A549 (cell line): Measurements from ENCODE around the gene TTC3. TPM values are rescaled to one million over a fixed set of nuclear protein-coding genes. Genes with fewer than 3 reads are reported as not detected.
A peak's percentile ranks its signal among the peaks of the same experiment; 100 is the strongest.

Source experiments
- ATAC-seq, 2 experiments: fragments of 200-7000 bp in 1 of 2; fragments of >200 bp in 1 of 2; cut with Nextera tagmentation in 1 of 2; cut with Tn5 transposase in 1 of 2; 3 replicates each; pipeline versions ENCODE4 v1.8.0 to v1.9.1; 2018 to 2020; ENCODE audit warnings: mild to moderate bottlenecking in 1 of 2, moderate library complexity in 1 of 2
- CTCF ChIA-PET: fragments of 300-600 bp; sonication (Branson Sonifier 250); formaldehyde crosslinking; extraction: SDS; loops from one replicate; lab custom pipeline; 2021; ENCODE audit warnings: antibody characterized with exemption, inconsistent platforms; lab: Yijun Ruan, JAX
- POLR2A ChIA-PET: fragments of 350-600 bp; formaldehyde crosslinking; extraction: SDS; loops from one replicate; lab custom pipeline; 2021; ENCODE audit warnings: antibody characterized with exemption, inconsistent platforms; lab: Yijun Ruan, JAX
- DNase-seq, 2 experiments: peaks; one replicate each; pipeline versions ENCODE4 v3.0.0 to v3.0.0-alpha.2; 2011 to 2016; ENCODE audit warnings: low read depth in 1 of 2, low spot score in 1 of 2
- FAIRE-seq: peaks from 2 replicates; lab custom pipeline; 2011; peaks lifted over from hg19 to GRCh38; lab: Jason Lieb, UNC
- H3K27ac ChIP-seq, 2 experiments: fragments of >200 bp; sonication (Bioruptor Twin); formaldehyde crosslinking; 3 replicates each; pipeline ENCODE4 v1.5.1; 2016 to 2017
- H3K4me1 ChIP-seq: fragments of >200 bp; sonication (Bioruptor Twin); formaldehyde crosslinking; 3 replicates; pipeline ENCODE4 v1.6.1; 2016
- H3K4me2 ChIP-seq: fragments of >200 bp; sonication (Bioruptor Twin); formaldehyde crosslinking; 3 replicates; pipeline ENCODE4 v1.6.1; 2016
- H3K4me3 ChIP-seq: fragments of >200 bp; sonication (Bioruptor Twin); formaldehyde crosslinking; 3 replicates; pipeline ENCODE4 v1.5.1; 2016
- H3K9me3 ChIP-seq: fragments of >200 bp; sonication (Bioruptor Twin); formaldehyde crosslinking; 3 replicates; pipeline ENCODE4 v1.6.1; 2016
- BHLHE40 ChIP-seq: IDR thresholded peaks from 2 replicates; pipeline ENCODE4 v1.6.1; 2012; ENCODE audit warnings: low read depth, low read length, inconsistent platforms
- CHD2 ChIP-seq: fragments of 150-350 bp; IDR thresholded peaks from 2 replicates; pipeline ENCODE4 v1.6.1; 2014; ENCODE audit warnings: low read length; ENCODE audit not compliant: partially characterized antibody
- EHF ChIP-seq: fragments of 250-450 bp; sonication (Bioruptor Pico); IDR thresholded peaks from 2 replicates; pipeline ENCODE4 v1.5.0; 2020; ENCODE audit warnings: mild to moderate bottlenecking
- FOSB ChIP-seq: fragments of 250-450 bp; sonication (Bioruptor Pico); IDR thresholded peaks from 2 replicates; pipeline ENCODE4 v1.5.0; 2020; ENCODE audit warnings: mild to moderate bottlenecking, moderate library complexity
- HOXB5 ChIP-seq: fragments of 250-450 bp; sonication (Bioruptor Pico); IDR thresholded peaks from 2 replicates; pipeline ENCODE4 v1.5.0; 2020; ENCODE audit warnings: mild to moderate bottlenecking, moderate library complexity
- JUN ChIP-seq, 2 experiments: fragments of >200 bp; sonication (Bioruptor Twin); formaldehyde crosslinking; IDR thresholded peaks; 2 replicates in 1 of 2; 3 replicates in 1 of 2; pipeline ENCODE4 v1.6.1; 2016 to 2017
- KDM1A ChIP-seq: fragments of 200-600 bp; sonication (generic); IDR thresholded peaks from 2 replicates; pipeline ENCODE4 v1.6.1; 2016; ENCODE audit warnings: low read depth, mild to moderate bottlenecking
- POLR2A ChIP-seq: IDR thresholded peaks from 2 replicates; pipeline ENCODE4 v1.6.1; 2012; ENCODE audit warnings: mild to moderate bottlenecking, low read length
- RAD21 ChIP-seq, 2 experiments: fragments of >200 bp in 1 of 2; sonication (Bioruptor Twin) in 1 of 2; formaldehyde crosslinking in 1 of 2; IDR thresholded peaks in 1 of 2; conservative IDR thresholded peaks in 1 of 2; 2 replicates in 1 of 2; 3 replicates in 1 of 2; pipeline ENCODE4 v1.6.1; 2012 to 2018; ENCODE audit warnings: inconsistent platforms in 1 of 2
- RCOR1 ChIP-seq: fragments of 150-350 bp; IDR thresholded peaks from 2 replicates; pipeline ENCODE4 v1.6.1; 2014; ENCODE audit warnings: antibody characterized with exemption, low read length, low read depth
- WGBS: methylation state at CpG from one replicate; pipeline ENCODE4 v1.1.6; 2017; ENCODE audit errors: missing lambda C conversion rate; 5-methylcytosine and 5-hydroxymethylcytosine counted together
- polyA minus RNA-seq: library from RNA; depleted of rRNA, polyadenylated mRNA; stranded (reverse); fragments of >200 nt; gene quantifications from 2 replicates; pipeline ENCODE4 v1.2.3, GENCODE V29; 2011; rRNA and poly(A)+ RNA removed
- polyA plus RNA-seq, 4 experiments: library from polyadenylated mRNA; depleted of rRNA in 3 of 4; stranded (reverse); fragments of >200 nt; fragmentation: RNase III in 1 of 4; extraction: RNeasy Plus Mini Kit Qiagen cat#74134 plus additional on column Dnase treatment in 1 of 4; gene quantifications; 2 replicates in 3 of 4; 3 replicates in 1 of 4; pipeline ENCODE4 v1.2.3, GENCODE V29; 2011 to 2017
- TF ChIP-seq, protein P1 (sequence below): fragments of 200-600 bp; sonication (generic); IDR thresholded peaks from 2 replicates; pipeline ENCODE4 v1.6.1; 2016; ENCODE audit warnings: antibody characterized with exemption, mild to moderate bottlenecking, moderate library complexity
- TF ChIP-seq, protein P2 (sequence below): fragments of 450-650 bp; IDR thresholded peaks from 2 replicates; pipeline ENCODE4 v1.6.1; 2014; ENCODE audit warnings: antibody characterized with exemption
- TF ChIP-seq, protein P3 (sequence below): IDR thresholded peaks from 2 replicates; pipeline ENCODE4 v1.6.1; 2012
- TF ChIP-seq, protein P4 (sequence below): fragments of >200 bp; sonication (Bioruptor Twin); formaldehyde crosslinking; IDR thresholded peaks from 3 replicates; pipeline ENCODE4 v1.6.1; 2016
- TF ChIP-seq, protein P5 (sequence below): fragments of 250-450 bp; sonication (Bioruptor Pico); IDR thresholded peaks from 2 replicates; pipeline ENCODE4 v1.5.0; 2020; ENCODE audit warnings: low read depth, mild to moderate bottlenecking, moderate library complexity
- TF ChIP-seq, protein P6 (sequence below): IDR thresholded peaks from 2 replicates; pipeline ENCODE4 v1.6.1; 2012; ENCODE audit warnings: low read depth, borderline replicate concordance

Gene TTC3, protein sequence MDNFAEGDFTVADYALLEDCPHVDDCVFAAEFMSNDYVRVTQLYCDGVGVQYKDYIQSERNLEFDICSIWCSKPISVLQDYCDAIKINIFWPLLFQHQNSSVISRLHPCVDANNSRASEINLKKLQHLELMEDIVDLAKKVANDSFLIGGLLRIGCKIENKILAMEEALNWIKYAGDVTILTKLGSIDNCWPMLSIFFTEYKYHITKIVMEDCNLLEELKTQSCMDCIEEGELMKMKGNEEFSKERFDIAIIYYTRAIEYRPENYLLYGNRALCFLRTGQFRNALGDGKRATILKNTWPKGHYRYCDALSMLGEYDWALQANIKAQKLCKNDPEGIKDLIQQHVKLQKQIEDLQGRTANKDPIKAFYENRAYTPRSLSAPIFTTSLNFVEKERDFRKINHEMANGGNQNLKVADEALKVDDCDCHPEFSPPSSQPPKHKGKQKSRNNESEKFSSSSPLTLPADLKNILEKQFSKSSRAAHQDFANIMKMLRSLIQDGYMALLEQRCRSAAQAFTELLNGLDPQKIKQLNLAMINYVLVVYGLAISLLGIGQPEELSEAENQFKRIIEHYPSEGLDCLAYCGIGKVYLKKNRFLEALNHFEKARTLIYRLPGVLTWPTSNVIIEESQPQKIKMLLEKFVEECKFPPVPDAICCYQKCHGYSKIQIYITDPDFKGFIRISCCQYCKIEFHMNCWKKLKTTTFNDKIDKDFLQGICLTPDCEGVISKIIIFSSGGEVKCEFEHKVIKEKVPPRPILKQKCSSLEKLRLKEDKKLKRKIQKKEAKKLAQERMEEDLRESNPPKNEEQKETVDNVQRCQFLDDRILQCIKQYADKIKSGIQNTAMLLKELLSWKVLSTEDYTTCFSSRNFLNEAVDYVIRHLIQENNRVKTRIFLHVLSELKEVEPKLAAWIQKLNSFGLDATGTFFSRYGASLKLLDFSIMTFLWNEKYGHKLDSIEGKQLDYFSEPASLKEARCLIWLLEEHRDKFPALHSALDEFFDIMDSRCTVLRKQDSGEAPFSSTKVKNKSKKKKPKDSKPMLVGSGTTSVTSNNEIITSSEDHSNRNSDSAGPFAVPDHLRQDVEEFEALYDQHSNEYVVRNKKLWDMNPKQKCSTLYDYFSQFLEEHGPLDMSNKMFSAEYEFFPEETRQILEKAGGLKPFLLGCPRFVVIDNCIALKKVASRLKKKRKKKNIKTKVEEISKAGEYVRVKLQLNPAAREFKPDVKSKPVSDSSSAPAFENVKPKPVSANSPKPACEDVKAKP (N-terminal part only)
- polyA plus RNA-seq (2011; rRNA removed) (56.1 and 62.2 TPM in 2 replicates), polyA plus RNA-seq (2017; fragmentation: RNase III; extraction: RNeasy Plus Mini Kit Qiagen cat#74134 plus additional on column Dnase treatment) (34.0 to 36.3 TPM (median 34.2 TPM) in 3 replicates), polyA minus RNA-seq (52.9 and 54.2 TPM in 2 replicates)
- 20.0 and 23.1 TPM in 2 replicates for polyA plus RNA-seq (2012; cell fraction: cytosol; rRNA removed)
- 28.9 and 32.4 TPM in 2 replicates for polyA plus RNA-seq (2012; cell fraction: nucleus; rRNA removed)

DNA sequence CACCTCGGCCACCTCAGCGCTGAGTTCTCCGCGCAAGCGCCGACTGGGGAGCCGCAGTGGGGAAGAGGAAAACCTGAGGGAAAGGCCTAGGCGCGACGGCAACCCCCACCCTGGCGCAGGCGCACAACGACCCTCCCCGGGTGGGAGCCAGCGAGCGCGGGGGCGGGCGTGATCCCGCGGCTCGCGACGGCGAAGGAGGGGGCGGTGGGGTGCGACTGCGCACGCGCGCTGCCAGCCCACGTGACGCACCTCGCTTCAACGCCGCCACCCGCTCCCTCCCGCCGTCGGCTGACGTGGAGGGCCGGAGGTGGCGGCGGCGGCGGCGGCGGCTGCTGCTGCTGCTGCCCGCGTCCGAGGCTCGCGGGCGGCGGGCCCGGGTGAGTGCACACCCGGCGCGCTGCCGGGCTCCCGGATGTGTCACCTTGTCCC, at the start of gene TTC3, which contains the start of gene PIGP:
Gene TTC3, plus strand, starts transcription at position 267 of the 429 bp plus-strand sequence. CDS start 14,004 bp downstream, outside the sequence.
Gene PIGP, minus strand, starts transcription at position 84 of the 429 bp plus-strand sequence. CDS start 556 bp downstream, outside the sequence.
- ChIA-PET CTCF (no interaction called here), POLR2A (interaction anchor here (1.0 to 1.3 kb wide), 2 partner anchors 13 to 83 kb away, joined by 3 to 5 read pairs; no protein-coding TSS in a partner anchor)
- Histone ChIP-seq H3K4me2 (peak within 1 kb of the TSS; percentile 99), H3K9me3 (no peaks in the 10 kb centered on the region), H3K27ac (peak within 1 kb of the TSS; percentile 95 to 99), H3K4me1 (peaks cover 8% of the 10 kb centered on the region; the same call in 2 of the 3 replicates), H3K4me3 (peak within 1 kb of the TSS; percentile 79)
- peak; percentile 86 to 88 for ATAC-seq
- FAIRE-seq = no peak
- peak; percentile 67 to 95 for DNase-seq
- WGBS = no CpG with 5 or more reads among the region's 61 CpGs
- no peak for TF ChIP-seq FOSB (CRISPR knock-in tag)
- TF ChIP-seq CHD2 = peak; percentile 70
- no peak for TF ChIP-seq KDM1A
- TF ChIP-seq, protein P1, sequence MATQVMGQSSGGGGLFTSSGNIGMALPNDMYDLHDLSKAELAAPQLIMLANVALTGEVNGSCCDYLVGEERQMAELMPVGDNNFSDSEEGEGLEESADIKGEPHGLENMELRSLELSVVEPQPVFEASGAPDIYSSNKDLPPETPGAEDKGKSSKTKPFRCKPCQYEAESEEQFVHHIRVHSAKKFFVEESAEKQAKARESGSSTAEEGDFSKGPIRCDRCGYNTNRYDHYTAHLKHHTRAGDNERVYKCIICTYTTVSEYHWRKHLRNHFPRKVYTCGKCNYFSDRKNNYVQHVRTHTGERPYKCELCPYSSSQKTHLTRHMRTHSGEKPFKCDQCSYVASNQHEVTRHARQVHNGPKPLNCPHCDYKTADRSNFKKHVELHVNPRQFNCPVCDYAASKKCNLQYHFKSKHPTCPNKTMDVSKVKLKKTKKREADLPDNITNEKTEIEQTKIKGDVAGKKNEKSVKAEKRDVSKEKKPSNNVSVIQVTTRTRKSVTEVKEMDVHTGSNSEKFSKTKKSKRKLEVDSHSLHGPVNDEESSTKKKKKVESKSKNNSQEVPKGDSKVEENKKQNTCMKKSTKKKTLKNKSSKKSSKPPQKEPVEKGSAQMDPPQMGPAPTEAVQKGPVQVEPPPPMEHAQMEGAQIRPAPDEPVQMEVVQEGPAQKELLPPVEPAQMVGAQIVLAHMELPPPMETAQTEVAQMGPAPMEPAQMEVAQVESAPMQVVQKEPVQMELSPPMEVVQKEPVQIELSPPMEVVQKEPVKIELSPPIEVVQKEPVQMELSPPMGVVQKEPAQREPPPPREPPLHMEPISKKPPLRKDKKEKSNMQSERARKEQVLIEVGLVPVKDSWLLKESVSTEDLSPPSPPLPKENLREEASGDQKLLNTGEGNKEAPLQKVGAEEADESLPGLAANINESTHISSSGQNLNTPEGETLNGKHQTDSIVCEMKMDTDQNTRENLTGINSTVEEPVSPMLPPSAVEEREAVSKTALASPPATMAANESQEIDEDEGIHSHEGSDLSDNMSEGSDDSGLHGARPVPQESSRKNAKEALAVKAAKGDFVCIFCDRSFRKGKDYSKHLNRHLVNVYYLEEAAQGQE = peak; percentile 62
- no peak for TF ChIP-seq RCOR1
- no peak for TF ChIP-seq RAD21 (conservative IDR thresholded peaks at IDR 0.05 in 1 of 2, IDR thresholded peaks at IDR 0.05 in 1 of 2)
- TF ChIP-seq, protein P2, sequence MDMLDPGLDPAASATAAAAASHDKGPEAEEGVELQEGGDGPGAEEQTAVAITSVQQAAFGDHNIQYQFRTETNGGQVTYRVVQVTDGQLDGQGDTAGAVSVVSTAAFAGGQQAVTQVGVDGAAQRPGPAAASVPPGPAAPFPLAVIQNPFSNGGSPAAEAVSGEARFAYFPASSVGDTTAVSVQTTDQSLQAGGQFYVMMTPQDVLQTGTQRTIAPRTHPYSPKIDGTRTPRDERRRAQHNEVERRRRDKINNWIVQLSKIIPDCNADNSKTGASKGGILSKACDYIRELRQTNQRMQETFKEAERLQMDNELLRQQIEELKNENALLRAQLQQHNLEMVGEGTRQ = peak; percentile 66
- TF ChIP-seq, protein P3, sequence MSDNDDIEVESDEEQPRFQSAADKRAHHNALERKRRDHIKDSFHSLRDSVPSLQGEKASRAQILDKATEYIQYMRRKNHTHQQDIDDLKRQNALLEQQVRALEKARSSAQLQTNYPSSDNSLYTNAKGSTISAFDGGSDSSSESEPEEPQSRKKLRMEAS = peak; percentile 33; the same call in 1 of the 2 replicates
- TF ChIP-seq, protein P4, sequence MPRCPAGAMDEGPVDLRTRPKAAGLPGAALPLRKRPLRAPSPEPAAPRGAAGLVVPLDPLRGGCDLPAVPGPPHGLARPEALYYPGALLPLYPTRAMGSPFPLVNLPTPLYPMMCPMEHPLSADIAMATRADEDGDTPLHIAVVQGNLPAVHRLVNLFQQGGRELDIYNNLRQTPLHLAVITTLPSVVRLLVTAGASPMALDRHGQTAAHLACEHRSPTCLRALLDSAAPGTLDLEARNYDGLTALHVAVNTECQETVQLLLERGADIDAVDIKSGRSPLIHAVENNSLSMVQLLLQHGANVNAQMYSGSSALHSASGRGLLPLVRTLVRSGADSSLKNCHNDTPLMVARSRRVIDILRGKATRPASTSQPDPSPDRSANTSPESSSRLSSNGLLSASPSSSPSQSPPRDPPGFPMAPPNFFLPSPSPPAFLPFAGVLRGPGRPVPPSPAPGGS = 0 out of 3 replicates have a peak, but pooled peaks have one; percentile 36
- TF ChIP-seq POLR2A = peak; percentile 51
- TF ChIP-seq JUN (IDR thresholded peaks at IDR 0.05) = peak in 1 of 2 experiments; percentile 48; a peak in 2 of 5 replicates
- TF ChIP-seq, protein P5, sequence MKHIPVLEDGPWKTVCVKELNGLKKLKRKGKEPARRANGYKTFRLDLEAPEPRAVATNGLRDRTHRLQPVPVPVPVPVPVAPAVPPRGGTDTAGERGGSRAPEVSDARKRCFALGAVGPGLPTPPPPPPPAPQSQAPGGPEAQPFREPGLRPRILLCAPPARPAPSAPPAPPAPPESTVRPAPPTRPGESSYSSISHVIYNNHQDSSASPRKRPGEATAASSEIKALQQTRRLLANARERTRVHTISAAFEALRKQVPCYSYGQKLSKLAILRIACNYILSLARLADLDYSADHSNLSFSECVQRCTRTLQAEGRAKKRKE (CRISPR knock-in tag) = no peak
- TF ChIP-seq HOXB5 = no peak
- no peak for TF ChIP-seq BHLHE40
- TF ChIP-seq, protein P6, sequence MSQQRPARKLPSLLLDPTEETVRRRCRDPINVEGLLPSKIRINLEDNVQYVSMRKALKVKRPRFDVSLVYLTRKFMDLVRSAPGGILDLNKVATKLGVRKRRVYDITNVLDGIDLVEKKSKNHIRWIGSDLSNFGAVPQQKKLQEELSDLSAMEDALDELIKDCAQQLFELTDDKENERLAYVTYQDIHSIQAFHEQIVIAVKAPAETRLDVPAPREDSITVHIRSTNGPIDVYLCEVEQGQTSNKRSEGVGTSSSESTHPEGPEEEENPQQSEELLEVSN = peak; percentile 36; the same call in 1 of the 2 replicates
- no peak for TF ChIP-seq EHF
